Activated T-cell treated with anti-CD3 and anti-CD28 coated beads for 24 hours (primary cell): ENCODE results near the gene PHKG2.
A peak's percentile ranks its signal among the peaks of the same experiment; 100 is the strongest.
"Not testable (repeated sequence)": the region's sequence is repeated elsewhere in the genome, so short reads cannot be mapped to it uniquely, and the experiment has no call there.

Source experiments
- DNase-seq: peaks from one replicate; pipeline ENCODE4 v3.0.0-alpha.2; 2020; ENCODE audit warnings: low read depth

PHKG2 gene, protein sequence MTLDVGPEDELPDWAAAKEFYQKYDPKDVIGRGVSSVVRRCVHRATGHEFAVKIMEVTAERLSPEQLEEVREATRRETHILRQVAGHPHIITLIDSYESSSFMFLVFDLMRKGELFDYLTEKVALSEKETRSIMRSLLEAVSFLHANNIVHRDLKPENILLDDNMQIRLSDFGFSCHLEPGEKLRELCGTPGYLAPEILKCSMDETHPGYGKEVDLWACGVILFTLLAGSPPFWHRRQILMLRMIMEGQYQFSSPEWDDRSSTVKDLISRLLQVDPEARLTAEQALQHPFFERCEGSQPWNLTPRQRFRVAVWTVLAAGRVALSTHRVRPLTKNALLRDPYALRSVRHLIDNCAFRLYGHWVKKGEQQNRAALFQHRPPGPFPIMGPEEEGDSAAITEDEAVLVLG

DNA sequence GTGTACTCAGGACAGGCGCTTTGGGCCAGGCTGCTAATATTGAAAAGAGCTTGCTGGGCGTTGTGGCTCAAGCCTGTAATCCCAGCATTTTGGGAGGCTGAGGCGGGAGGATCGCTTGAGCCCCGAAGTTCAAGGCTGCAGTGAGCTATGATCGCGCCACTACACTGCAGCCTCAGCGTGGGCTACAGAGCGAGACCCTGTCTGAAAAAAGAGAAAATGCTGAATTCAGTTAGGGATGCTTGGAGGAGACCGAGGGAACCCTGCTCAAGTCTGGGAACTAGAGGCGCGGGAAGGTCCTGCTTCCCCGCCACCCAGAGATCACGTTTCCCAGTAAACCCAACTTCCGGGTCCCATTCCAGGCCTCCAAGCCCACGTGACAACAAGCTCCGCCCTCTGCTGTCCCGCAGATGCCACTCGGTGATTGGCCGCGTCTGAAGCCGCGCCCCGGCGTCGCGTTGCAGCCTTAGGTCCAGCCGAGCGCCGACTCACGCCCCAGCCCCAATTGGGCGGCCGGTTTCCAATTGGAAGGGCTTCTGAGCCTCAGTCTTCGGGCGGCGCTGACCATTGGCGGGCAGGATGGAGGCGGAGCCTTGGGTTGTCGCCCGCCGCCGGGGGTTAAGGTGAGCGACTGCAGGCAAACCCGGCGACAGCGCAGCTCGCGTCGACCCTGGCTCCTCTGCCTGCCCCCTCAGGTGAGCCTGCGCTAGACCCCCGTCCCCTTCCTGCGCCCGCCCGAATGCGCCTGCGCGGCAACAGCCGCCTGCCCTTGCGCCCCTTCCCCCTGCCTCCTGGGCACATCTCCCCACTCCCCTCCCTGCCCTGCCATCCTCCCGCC, at the start of gene PHKG2:
TSS of gene PHKG2 (plus strand) at position 627 of the 835 bp plus-strand sequence. CDS start 396 bp downstream, outside the sequence.
- DNase-seq: peak; percentile 96

DNA sequence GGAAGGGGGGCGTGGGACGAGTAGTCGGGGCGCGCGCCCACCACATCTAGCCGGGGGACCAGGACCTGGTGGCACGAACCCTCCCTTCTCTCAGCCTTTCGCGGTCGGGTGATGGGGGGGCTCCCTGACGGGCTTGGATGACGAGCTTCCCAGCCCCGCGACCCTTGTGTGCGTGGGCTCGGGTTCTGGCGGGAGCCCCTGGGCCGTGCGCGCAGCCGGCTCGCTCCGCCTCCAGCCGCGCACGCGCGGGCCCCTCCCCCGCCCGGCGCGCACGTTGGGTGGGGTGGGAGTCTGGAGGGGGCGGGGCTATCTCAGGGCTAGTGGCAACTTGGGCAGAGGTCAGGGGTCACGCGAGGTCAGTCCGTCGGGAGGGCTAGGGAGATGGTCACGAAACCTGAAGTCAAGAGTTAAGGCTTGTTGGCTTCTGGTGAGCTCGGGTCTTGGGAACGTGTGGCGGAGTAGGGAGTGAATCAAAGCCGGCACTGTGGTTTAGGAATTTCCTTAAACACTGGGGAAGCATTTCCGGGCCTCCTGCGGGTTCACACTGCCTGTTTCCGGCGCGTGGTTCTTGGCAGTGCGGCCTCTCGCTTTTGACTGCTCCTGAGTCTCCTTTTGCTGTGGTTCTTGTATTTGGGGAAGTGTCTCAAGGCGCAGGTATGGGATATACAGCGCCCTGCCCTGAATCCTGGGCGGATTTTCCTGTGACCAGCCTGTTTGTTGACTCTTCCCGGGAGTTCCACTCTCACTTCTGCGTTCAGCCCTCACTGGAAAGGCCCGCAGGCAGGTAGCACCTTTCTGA, 49.2 kb upstream of the PHKG2 start, which contains the start of gene SRCAP:
TSS of gene SRCAP (plus strand) at position 356 of the 799 bp plus-strand sequence. CDS start 1,654 bp downstream, outside the sequence.
- peak; percentile 80 for DNase-seq

DNA sequence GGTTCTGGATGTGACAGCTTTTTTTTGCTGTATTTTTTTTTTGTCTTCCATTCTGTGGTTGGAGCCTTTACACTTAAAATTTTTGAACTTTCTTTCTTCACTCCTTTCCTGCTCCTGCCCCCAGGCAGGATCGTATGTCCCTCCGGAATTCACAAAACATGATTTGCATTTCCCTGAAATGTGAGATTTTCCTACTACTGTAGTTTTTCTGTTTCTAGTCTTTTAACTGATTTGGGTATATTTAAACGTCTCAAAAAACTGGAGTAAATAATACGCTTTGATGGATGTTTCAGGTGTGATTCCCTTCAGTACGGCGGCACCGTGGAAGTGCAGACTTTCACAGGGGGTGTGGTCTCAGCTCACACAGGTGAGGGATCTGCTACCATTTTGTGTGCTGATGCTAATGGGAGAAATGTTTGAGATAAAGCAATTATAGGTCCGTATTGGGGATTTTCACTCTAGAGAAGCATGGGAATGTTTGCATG, 48.6 kb upstream of the PHKG2 start:
- no peak for DNase-seq

DNA sequence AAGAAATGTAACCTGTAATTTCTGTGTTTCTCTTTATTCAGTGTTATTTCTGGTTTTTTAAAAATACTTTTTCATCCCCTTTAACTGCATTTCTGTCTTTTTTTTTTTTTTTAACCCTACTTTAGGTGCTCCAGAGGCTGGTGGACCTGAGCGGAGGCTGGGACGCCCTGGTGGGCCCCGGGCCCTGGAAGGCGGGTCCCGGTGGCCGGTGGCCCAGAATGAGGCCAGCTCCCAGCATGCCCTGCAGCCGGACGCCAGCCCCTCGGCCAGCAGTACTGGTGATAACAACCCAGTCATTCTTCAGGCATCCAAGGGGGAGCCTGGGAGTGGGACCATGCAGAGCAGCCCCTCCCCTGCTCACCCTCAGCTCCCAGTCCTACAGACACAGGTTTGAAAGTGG, 47.7 kb upstream of the PHKG2 start:
- no peak for DNase-seq

DNA sequence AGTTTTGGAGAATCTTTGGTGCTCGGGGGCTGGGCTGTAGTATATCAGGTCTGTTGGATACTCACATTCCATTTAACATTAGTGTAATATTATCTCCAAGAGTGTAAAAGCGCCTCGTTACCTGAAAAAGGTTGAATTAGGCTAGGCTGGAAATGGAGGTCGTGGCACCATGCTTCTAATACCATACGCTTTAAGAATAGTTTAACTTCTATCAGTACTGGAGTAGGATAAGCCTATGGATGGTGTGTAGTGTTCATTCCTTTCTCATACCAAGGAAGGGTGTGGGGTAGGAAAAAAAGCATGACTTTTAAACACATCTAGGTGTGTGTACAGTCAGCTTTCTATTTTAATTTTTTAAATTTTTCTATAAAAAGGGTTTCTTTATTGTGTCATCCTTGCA, 47.3 kb upstream of the PHKG2 start:
- no peak for DNase-seq

DNA sequence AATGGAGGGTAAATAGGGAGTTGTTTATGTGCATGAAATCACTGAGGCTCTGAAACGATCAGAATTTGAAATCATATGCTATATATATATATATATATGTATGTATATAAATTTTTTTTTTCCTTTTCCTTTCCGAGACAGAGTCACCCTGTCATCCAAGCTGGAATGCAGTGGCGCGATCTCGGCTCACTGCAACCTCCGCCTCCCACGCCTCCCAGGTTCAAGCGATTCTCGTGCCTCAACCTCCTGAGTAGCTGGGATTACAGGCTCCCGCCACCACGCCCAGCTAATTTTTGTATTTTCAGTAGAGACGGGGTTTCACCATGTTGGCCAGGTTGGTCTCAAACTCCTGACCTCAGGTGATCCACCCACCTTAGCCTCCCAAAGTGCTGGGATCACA, 45.2 kb upstream of the PHKG2 start:
- not testable (repeated sequence) for DNase-seq

DNA sequence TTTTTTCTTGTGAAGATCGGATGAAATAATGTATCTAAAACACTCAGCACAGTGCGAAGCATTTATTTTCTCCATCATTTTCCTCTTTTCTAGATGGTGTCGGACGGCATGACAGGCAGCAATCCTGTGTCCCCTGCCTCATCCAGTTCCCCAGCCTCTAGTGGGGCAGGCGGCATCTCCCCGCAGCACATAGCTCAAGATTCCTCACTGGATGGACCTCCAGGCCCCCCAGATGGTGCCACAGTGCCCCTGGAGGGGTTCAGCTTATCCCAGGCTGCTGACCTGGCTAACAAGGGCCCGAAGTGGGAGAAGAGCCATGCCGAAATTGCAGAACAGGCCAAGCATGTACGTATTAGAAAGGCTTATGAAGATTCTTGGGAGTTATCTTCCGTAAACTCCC, 44.3 kb upstream of the PHKG2 start:
- DNase-seq: no peak

DNA sequence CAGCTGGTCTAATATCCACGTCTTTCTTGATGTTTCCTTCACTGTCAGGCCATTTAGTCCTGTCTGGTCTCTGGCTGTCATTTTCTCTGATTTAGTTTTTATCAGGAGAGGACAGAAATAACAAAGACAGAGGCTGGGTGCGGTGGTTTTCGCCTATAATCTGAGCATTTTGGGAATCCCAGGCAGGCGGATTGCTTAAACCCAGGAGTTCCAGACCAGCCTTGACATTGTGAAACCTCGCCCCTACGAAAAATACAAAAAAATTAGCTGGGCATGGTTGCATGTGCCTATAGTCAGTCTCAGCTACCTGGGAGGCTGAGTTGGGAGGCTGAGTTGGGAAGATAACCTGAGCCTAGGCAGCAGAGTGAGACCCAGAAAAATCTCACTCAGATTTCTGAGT, 42.2 kb upstream of the PHKG2 start:
- no peak for DNase-seq

DNA sequence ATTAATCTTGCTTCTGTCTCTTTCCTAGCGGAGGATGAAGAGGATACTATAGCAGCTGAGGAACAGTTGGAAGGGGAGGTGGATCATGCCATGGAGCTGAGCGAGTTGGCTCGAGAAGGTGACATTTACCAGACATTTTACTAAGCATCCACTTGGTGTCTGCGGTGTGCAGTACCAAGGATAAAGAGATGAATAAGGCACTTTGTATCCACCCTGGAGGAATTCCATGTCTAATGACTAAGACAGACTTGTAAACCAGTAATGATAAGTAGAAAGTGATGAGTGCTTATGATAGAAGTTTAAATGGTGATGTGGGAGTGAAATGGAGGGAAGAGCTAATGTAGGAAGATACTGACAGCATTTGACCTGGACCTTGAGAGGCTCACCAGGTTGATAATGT, 37.3 kb upstream of the PHKG2 start:
- DNase-seq: no peak

DNA sequence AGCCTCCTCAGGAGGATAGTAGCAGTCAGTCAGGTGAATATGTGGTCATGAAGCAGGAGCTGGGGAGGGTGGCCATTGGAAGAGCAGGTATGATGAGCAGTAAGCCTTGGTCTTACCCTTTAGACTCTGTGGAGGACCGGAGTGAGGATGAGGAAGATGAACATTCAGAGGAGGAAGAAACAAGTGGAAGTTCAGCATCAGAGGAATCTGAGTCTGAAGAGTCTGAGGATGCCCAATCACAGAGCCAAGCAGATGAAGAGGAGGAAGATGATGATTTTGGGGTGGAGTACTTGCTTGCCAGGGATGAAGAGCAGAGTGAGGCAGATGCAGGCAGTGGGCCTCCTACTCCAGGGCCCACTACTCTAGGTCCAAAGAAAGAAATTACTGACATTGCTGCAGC, 36.5 kb upstream of the PHKG2 start:
- no peak for DNase-seq

DNA sequence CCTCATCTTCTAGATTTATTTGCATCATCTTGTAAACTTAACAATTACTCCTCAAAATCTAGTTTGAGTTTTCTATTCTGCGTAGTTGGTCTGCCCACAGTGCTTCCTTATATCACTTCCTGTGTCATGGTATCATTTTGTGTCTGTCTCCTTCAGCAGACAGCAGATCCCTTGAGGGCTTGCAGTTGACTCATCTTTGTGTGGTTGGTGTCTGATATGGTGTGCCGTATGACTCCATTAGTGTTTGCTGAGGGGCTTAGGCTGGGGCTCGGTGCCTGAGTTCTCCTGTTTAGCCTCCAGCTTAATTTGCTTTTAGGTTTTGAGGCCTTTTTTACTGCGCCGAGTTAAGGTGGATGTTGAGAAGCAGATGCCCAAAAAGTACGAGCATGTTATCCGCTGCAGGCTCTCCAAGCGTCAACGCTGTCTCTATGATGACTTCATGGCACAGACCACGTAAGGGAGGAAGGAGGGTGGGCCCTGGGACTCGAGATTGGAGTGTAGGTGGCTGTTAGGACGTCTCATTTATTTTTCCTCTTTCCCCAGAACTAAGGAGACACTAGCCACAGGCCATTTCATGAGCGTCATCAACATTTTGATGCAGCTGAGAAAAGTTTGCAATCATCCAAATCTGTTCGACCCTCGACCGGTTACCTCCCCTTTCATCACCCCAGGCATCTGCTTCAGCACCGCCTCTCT, 32.3 kb upstream of the PHKG2 start:
- peak; percentile 29 for DNase-seq

DNA sequence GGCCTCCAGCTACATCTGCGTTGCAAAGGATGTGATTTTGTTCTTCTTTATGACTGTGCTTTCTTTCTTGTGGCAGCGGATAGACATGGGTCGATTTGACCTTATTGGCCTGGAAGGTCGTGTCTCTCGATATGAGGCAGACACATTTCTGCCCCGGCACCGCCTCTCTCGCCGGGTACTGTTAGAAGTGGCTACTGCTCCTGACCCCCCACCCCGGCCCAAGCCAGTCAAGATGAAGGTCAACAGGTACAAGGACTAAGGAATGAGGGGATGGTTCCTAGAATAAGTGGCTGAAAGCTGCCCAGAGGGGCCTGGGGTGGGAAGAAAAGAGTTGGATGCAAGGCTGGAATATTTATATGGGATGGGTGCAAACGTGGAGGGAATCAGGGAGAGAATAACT, 28.1 kb upstream of the PHKG2 start:
- no peak for DNase-seq

DNA sequence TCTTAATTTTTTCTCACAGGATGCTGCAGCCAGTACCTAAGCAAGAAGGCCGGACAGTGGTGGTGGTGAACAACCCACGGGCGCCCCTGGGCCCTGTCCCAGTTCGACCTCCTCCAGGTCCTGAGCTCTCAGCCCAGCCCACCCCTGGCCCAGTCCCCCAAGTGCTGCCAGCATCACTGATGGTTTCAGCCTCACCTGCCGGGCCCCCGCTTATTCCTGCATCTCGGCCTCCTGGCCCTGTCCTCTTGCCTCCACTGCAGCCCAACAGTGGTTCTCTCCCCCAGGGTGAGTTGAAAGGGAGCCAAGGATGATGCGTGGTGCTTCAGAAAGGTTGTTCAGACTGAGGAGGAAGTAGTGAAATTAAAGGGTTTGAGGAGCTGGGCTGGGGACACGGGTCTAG, 27.5 kb upstream of the PHKG2 start:
- DNase-seq: no peak

DNA sequence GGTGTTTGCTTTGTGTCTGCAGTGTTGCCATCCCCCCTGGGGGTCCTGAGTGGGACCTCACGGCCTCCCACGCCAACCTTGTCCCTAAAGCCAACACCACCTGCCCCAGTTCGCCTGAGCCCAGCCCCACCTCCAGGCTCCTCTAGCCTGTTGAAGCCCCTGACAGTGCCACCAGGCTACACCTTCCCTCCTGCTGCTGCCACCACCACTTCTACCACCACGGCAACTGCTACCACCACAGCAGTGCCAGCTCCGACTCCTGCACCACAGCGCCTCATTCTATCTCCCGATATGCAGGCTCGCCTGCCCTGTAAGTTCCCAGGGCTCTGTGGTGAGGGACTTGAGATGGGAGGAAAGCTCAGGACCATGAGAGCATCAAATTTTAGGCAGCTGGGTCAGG, 27.1 kb upstream of the PHKG2 start:
- DNase-seq: no peak

DNA sequence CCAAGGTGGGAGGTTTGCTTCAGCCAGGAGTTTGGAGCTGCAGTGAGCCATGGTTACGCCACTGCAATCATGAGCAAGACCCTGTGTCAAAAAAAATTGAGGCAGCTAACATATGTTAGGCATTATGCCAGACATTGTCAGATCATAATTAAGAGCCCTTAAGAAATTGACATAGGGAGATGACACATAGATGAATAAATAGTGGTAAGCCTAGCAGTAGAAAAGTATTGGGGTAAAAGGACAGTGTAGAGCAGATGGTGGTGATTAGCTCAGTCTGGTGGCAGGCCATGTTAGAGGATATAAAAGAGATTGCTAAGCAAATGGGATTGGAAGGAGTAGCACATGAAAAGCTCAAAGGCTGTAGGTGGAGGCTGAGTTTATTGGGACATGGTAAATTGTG, 26.6 kb upstream of the PHKG2 start:
- DNase-seq: no peak

DNA sequence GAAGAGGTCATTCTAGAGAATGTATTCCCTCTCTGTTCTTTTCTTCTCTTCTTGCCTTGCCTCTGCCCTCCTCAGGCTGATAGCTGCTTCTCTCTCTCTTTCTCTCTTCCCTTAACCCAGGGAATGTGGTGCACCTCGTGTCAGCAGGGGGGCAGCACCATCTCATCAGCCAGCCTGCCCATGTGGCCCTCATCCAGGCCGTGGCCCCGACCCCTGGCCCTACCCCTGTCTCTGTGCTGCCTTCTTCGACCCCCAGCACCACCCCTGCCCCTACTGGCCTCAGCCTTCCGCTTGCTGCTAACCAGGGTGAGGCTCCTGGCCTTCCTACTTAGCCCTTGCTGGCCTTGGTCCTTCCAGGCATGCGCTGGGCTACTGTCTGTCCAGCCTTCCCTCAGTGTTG, 25.8 kb upstream of the PHKG2 start:
- no peak for DNase-seq

DNA sequence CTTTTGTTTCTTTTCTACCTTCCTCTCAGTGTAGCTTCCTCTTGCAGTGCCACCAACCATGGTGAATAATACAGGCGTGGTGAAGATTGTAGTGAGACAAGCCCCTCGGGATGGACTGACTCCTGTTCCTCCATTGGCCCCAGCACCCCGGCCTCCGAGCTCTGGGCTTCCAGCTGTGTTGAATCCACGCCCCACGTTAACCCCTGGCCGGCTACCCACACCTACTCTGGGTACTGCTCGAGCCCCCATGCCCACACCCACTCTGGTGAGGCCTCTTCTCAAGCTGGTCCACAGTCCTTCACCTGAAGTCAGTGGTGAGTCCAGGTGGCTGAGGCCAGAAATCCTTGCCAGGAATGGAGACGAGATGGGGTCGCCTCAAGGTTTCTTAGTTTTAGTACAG, 25.3 kb upstream of the PHKG2 start:
- DNase-seq: no peak

DNA sequence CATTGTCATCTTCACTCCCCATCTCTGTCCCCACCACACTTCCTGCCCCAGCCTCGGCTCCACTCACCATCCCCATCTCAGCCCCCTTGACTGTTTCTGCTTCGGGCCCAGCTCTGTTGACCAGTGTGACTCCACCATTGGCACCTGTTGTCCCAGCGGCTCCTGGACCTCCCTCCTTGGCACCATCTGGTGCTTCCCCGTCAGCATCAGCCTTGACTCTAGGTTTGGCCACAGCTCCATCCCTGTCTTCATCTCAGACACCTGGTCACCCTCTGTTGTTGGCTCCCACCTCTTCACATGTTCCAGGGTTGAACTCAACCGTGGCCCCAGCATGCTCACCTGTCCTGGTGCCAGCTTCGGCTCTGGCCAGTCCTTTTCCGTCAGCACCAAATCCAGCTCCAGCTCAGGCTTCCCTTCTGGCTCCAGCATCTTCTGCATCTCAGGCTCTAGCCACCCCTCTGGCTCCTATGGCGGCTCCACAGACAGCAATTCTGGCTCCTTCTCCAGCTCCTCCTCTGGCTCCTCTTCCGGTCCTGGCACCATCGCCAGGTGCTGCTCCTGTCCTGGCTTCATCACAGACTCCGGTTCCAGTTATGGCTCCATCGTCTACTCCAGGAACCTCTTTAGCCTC, 24.4 kb upstream of the PHKG2 start:
- DNase-seq: no peak

DNA sequence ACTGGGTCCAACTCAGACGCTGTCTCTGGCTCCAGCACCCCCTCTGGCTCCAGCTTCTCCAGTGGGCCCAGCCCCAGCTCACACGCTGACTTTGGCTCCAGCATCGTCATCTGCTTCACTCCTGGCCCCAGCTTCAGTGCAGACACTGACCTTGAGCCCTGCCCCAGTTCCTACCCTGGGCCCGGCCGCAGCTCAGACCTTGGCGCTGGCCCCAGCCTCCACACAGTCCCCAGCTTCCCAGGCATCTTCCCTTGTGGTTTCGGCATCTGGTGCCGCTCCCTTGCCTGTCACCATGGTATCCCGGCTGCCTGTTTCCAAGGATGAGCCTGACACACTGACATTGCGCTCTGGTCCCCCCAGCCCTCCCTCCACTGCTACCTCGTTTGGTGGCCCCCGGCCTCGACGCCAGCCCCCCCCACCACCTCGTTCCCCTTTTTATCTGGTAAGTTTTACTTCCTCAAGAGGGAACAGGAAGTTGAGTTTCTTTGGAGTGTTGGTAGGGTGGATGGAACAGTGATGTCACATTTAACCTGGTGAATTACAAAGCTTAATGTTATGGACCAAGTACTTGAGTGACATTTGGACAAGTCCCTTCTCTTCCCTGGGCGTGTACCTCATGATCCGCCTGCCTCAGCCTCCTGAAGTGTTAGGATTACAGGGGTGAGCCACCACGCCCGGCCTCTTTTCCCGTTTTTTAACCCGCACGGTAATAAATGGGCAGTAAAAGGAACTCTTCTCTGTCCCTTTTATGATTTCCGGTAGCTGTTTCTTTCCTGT, 23.4 kb upstream of the PHKG2 start:
- DNase-seq: no peak

DNA sequence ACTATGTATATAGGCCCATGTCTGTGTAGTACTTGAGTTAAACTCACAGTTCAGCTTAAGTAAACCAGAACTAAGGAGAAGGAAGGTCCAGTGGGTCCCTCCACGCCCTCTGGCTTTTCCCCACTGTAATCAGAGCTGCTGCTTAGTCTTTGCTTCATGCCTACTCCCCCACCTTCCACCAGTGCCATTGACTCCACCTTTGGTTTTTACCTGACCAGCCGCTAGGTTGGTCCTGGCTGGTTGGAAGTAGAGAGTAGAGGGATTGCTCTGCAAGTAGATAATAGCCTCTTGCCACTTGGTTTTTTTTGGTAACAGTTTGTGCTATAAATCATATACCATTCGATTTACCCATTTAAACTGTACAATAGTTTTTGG, 22.8 kb upstream of the PHKG2 start:
- DNase-seq: no peak
